Measurements from ENCODE around the gene OSTF1. TPM values are rescaled to one million over a fixed set of nuclear protein-coding genes. Genes with fewer than 3 reads are reported as not detected.

The OSTF1 gene
- total and polyA plus RNA-seq, 3 experiments from 2014 or later: 71.9 to 170 (median 76.0) TPM

DNA sequence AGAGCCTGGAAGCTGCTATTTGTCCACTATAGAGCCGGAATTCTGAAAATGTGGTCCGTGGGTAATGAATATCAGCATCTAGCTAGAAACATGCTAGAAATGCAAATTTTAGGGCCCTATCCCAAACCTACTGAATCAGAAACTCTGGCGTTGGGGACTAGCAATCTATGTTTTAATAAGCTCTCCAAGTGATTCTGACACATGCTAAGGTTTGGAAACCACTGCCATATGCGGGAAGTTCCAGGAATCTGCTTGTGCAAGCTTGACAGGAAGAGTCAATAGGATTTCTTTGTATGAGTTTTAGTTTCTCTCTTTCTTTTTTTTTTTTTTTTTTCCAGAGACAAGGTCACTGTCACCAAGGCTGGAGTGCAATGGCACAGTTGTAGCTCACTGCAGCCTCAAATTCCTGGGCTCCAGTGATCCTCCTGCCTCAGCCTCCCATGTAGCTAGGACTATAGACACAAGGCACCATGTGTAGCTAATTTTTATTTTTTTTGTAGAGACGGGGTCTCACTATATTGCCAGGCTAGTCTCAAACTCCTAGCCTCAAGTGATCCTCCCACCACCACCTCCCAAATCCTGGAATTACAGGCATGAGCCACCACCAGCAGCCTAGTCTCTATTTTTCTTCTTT is 33.8 kb upstream of the OSTF1 start:
- ChIA-PET POLR2A (interaction anchor here (0.6 to 0.9 kb wide), 3 partner anchors 26 to 155 kb away, joined by 3 to 5 read pairs (median 4); no protein-coding TSS in a partner anchor), CTCF (interaction anchor here (0.7 to 1.3 kb wide), 4 partner anchors 20 to 26 kb away, joined by 3 read pairs; partner anchors contain the start of gene CARNMT1)
- peaks cover 0 to 1% (median 0%) of the 10 kb centered on the region in 5 donors for H3K9me3 Mint-ChIP-seq

DNA sequence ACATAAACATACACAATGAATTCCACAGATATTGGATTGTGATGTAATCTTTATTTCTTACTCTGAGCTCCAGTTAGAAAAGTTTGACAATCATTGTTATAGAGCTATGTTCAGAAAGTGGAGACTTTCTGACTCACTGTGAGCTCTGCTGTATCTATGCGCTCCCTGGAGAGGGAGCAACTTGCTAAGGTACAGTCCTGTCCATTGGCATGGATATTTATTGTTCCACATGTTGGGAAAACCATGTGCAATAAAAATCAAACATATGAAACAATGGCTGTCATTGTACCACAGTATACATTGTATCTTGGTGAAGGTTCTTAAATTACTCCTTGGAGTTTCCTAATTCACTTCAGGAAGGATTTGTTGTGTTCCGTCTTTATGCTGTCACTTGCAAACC is 27.1 kb upstream of the OSTF1 start:
- H3K4me3 Mint-ChIP-seq: no peak overlapping the region
- CTCF ChIA-PET: no interaction called here
- peaks cover 0 to 2% of the 10 kb centered on the region in 2 donors for H3K27me3 Mint-ChIP-seq
- no peaks in the 10 kb centered on the region for H3K9me3 ChIP-seq (ENCODE audit: low read length)
- H3K4me1 Mint-ChIP-seq: no peaks in the 10 kb centered on the region
- POLR2A ChIA-PET: no interaction called here
- H3K27me3 ChIP-seq (ENCODE audit: insufficient read depth, low read length, poor library complexity, severe bottlenecking): no peaks in the 10 kb centered on the region
- peaks cover 0 to 2% (median 0%) of the 10 kb centered on the region in 5 donors for H3K9me3 Mint-ChIP-seq
- H3K4me3 ChIP-seq (ENCODE audit: low read length): no peak overlapping the region
- no peaks in the 10 kb centered on the region for H3K36me3 ChIP-seq (ENCODE audit: insufficient read depth, low read length)
- DNase-seq: no peak
- no peaks in the 10 kb centered on the region for H3K4me1 ChIP-seq (ENCODE audit: insufficient read depth, low read length)
- H3K27ac Mint-ChIP-seq: peak overlapping the region in 1 of 8 donors; percentile 21
- peaks cover 6 to 53% (median 8%) of the 10 kb centered on the region in 3 donors for H3K36me3 Mint-ChIP-seq
- H3K27ac ChIP-seq (ENCODE audit: low read depth, low read length): no peak overlapping the region

More for the DNA sequence above, 33.8 kb upstream of the OSTF1 start:
- Mint-ChIP-seq H3K27me3 (peaks cover 10 to 13% of the 10 kb centered on the region in 2 donors), H3K27ac (no peak overlapping the region), H3K4me3 (no peak overlapping the region), H3K36me3 (peaks cover 0 to 10% (median 2%) of the 10 kb centered on the region in 3 donors), H3K4me1 (no peaks in the 10 kb centered on the region)
- no peak overlapping the region for H3K27ac ChIP-seq (ENCODE audit: low read depth, low read length)
- H3K4me1 ChIP-seq (ENCODE audit: insufficient read depth, low read length): no peaks in the 10 kb centered on the region
- H3K27me3 ChIP-seq (ENCODE audit: insufficient read depth, low read length, poor library complexity, severe bottlenecking): no peaks in the 10 kb centered on the region
- no peaks in the 10 kb centered on the region for H3K9me3 ChIP-seq (ENCODE audit: low read length)
- H3K36me3 ChIP-seq (ENCODE audit: insufficient read depth, low read length): no peaks in the 10 kb centered on the region
- no peak for DNase-seq
- no peak overlapping the region for H3K4me3 ChIP-seq (ENCODE audit: low read length)

- H3K4me3 ChIP-seq (ENCODE audit: low read length): no peak overlapping the region
- no peaks in the 10 kb centered on the region for H3K9me3 ChIP-seq (ENCODE audit: low read length)
- H3K36me3 Mint-ChIP-seq: peaks cover 10 to 77% (median 16%) of the 10 kb centered on the region in 3 donors
- no peaks in the 10 kb centered on the region for H3K4me1 ChIP-seq (ENCODE audit: insufficient read depth, low read length)
- H3K27ac Mint-ChIP-seq: peak overlapping the region in 6 of 8 donors; percentile 47 to 95 (median 68)
- DNase-seq: no peak
- H3K27ac ChIP-seq (ENCODE audit: low read depth, low read length): no peak overlapping the region
- H3K9me3 Mint-ChIP-seq: peaks cover 0 to 2% (median 0%) of the 10 kb centered on the region in 5 donors
- CTCF ChIA-PET: interaction anchor here (1.4 to 2.9 kb wide), 2 partner anchors 36 to 39 kb away, joined by 4 to 6 read pairs; partner anchors contain the start of gene CARNMT1
- H3K4me3 Mint-ChIP-seq: no peak overlapping the region
- no peaks in the 10 kb centered on the region for H3K27me3 Mint-ChIP-seq
- no peaks in the 10 kb centered on the region for H3K4me1 Mint-ChIP-seq
- peaks cover 8% of the 10 kb centered on the region for H3K36me3 ChIP-seq (ENCODE audit: insufficient read depth, low read length)
- no peaks in the 10 kb centered on the region for H3K27me3 ChIP-seq (ENCODE audit: insufficient read depth, low read length, poor library complexity, severe bottlenecking)
- POLR2A ChIA-PET: no interaction called here
These were observed 24.6 kb upstream of the OSTF1 start for GRCh38 chr9:75063556-75064305.

DNA sequence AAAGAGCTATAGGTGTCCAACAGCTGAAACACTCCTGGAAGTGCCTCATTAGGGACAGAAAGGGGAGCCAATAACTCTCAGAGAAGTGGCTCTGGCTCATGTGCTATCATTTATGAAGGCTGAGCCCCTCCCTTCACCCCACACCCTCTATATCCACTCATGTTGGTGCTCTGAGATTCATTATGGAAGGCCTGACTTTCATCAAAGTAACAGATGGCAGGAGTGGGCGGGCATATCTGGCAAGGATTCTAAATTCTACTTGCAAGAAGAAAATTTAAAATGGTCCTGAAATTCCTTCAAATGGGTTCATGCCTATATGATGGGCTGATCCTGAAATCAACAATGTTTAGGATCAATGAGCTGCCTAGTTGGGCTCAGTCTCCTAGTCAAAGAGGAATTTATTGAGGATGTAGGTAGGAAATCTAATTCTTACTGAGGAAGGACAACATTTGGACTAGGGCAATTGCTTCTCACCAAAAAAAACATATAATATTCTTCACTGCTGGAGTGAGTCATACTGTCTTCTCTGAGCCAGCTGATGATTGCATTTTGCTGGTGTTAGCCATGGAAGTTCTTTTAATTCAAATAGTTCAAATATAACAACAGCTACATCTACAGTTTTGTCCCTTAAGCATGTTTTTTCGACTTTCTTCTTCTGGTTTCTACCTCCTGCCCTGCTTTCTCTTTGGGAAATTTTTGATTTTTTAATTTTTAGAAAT is 23.8 kb upstream of the OSTF1 start:
- Histone ChIP-seq H3K9me3 (ENCODE audit: low read length) (no peaks in the 10 kb centered on the region), H3K4me1 (ENCODE audit: insufficient read depth, low read length) (no peaks in the 10 kb centered on the region), H3K27ac (ENCODE audit: low read depth, low read length) (no peak overlapping the region), H3K36me3 (ENCODE audit: insufficient read depth, low read length) (peaks cover 8% of the 10 kb centered on the region), H3K4me3 (ENCODE audit: low read length) (no peak overlapping the region), H3K27me3 (ENCODE audit: insufficient read depth, low read length, poor library complexity, severe bottlenecking) (no peaks in the 10 kb centered on the region)
- Mint-ChIP-seq H3K4me3 (no peak overlapping the region), H3K36me3 (peaks cover 8 to 82% (median 16%) of the 10 kb centered on the region in 3 donors), H3K27ac (peak overlapping the region in 4 of 8 donors; percentile 17 to 58 (median 38)), H3K4me1 (no peaks in the 10 kb centered on the region), H3K9me3 (peaks cover 0 to 1% (median 0%) of the 10 kb centered on the region in 5 donors), H3K27me3 (no peaks in the 10 kb centered on the region)
- DNase-seq: no peak
- POLR2A ChIA-PET: no interaction called here
- CTCF ChIA-PET: interaction anchor here (1.4 to 2.9 kb wide), 3 partner anchors 37 to 112 kb away, joined by 3 to 6 read pairs (median 4); partner anchors contain the start of genes C9orf40 and CARNMT1

GRCh38 chr9:75065510-75065909 is 22.8 kb upstream of the OSTF1 start:
- CTCF ChIA-PET: interaction anchor here (1.0 to 1.6 kb wide), 2 partner anchors 113 to 292 kb away, joined by 3 read pairs; partner anchors contain the start of gene C9orf40
- Mint-ChIP-seq H3K9me3 (no peaks in the 10 kb centered on the region), H3K27ac (peak overlapping the region in 2 of 8 donors; percentile 36 to 82), H3K27me3 (no peaks in the 10 kb centered on the region), H3K36me3 (peaks cover 4 to 78% (median 17%) of the 10 kb centered on the region in 3 donors), H3K4me1 (no peaks in the 10 kb centered on the region), H3K4me3 (no peak overlapping the region)
- POLR2A ChIA-PET: no interaction called here
- no peaks in the 10 kb centered on the region for H3K9me3 ChIP-seq (ENCODE audit: low read length)
- DNase-seq: no peak
- H3K27me3 ChIP-seq (ENCODE audit: insufficient read depth, low read length, poor library complexity, severe bottlenecking): no peaks in the 10 kb centered on the region
- no peaks in the 10 kb centered on the region for H3K4me1 ChIP-seq (ENCODE audit: insufficient read depth, low read length)
- H3K4me3 ChIP-seq (ENCODE audit: low read length): no peak overlapping the region
- no peak overlapping the region for H3K27ac ChIP-seq (ENCODE audit: low read depth, low read length)
- H3K36me3 ChIP-seq (ENCODE audit: insufficient read depth, low read length): peaks cover 8% of the 10 kb centered on the region

- Mint-ChIP-seq H3K27me3 (no peaks in the 10 kb centered on the region), H3K4me1 (peaks cover 12 to 15% (median 14%) of the 10 kb centered on the region in 3 donors), H3K9me3 (no peaks in the 10 kb centered on the region), H3K36me3 (peaks cover 12 to 76% (median 23%) of the 10 kb centered on the region in 3 donors), H3K4me3 (no peak overlapping the region), H3K27ac (peak overlapping the region in 3 of 8 donors; percentile 1 to 56 (median 20))
- peaks cover 7% of the 10 kb centered on the region for H3K4me1 ChIP-seq (ENCODE audit: insufficient read depth, low read length)
- peaks cover 8% of the 10 kb centered on the region for H3K36me3 ChIP-seq (ENCODE audit: insufficient read depth, low read length)
- POLR2A ChIA-PET: no interaction called here
- H3K27ac ChIP-seq (ENCODE audit: low read depth, low read length): no peak overlapping the region
- no peak for DNase-seq
- no peaks in the 10 kb centered on the region for H3K27me3 ChIP-seq (ENCODE audit: insufficient read depth, low read length, poor library complexity, severe bottlenecking)
- H3K9me3 ChIP-seq (ENCODE audit: low read length): no peaks in the 10 kb centered on the region
- CTCF ChIA-PET: interaction anchor here (1.4 kb wide), 1 partner anchor 39 kb away, joined by 6 read pairs; the partner anchor contains the start of gene CARNMT1
- H3K4me3 ChIP-seq (ENCODE audit: low read length): no peak overlapping the region
These were observed 20.4 kb upstream of the OSTF1 start for GRCh38 chr9:75067894-75068293.

DNA sequence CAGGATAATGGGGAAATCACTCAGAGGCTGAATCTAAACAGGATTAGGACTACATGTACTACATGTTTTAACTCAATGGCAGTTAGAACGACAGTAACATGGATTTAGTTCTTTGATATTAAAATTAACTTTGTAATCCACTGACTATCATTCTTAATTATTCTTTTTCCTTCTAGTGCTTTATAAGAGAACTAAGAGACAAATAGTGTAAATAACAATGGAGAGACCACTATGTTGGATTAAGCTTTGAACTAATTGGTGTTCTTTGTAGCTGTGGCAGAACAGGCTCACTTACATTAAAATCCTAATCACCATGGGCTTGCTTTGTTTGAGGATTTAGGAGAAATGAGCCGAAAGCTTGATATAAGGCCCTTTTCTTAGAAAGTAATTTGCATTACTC is 19.1 kb upstream of the OSTF1 start:
- no peak overlapping the region for H3K27ac Mint-ChIP-seq
- peaks cover 8% of the 10 kb centered on the region for H3K36me3 ChIP-seq (ENCODE audit: insufficient read depth, low read length)
- H3K4me3 ChIP-seq (ENCODE audit: low read length): no peak overlapping the region
- H3K4me1 ChIP-seq (ENCODE audit: insufficient read depth, low read length): peaks cover 7% of the 10 kb centered on the region
- peaks cover 13 to 15% (median 15%) of the 10 kb centered on the region in 3 donors for H3K4me1 Mint-ChIP-seq
- DNase-seq: no peak
- CTCF ChIA-PET: no interaction called here
- no peaks in the 10 kb centered on the region for H3K9me3 ChIP-seq (ENCODE audit: low read length)
- no peaks in the 10 kb centered on the region for H3K9me3 Mint-ChIP-seq
- no peaks in the 10 kb centered on the region for H3K27me3 ChIP-seq (ENCODE audit: insufficient read depth, low read length, poor library complexity, severe bottlenecking)
- no peak overlapping the region for H3K4me3 Mint-ChIP-seq
- POLR2A ChIA-PET: no interaction called here
- H3K36me3 Mint-ChIP-seq: peaks cover 12 to 70% (median 26%) of the 10 kb centered on the region in 3 donors
- H3K27me3 Mint-ChIP-seq: no peaks in the 10 kb centered on the region
- no peak overlapping the region for H3K27ac ChIP-seq (ENCODE audit: low read depth, low read length)

Measured in CD8-positive, alpha-beta memory T cell (primary cell).